A549 (cell line): ENCODE measurements around the gene PRKAR1A. TPM values are rescaled to one million over a fixed set of nuclear protein-coding genes. Genes with fewer than 3 reads are reported as not detected.

ENCODE experiments used
- ATAC-seq, 2 experiments: fragments of 200-7000 bp in 1 of 2; fragments of >200 bp in 1 of 2; cut with Nextera tagmentation in 1 of 2; cut with Tn5 transposase in 1 of 2; 3 replicates each; pipeline versions ENCODE4 v1.8.0 to v1.9.1; 2018 to 2020; ENCODE audit warnings: mild to moderate bottlenecking in 1 of 2, moderate library complexity in 1 of 2
- CTCF ChIA-PET: fragments of 300-600 bp; sonication (Branson Sonifier 250); formaldehyde crosslinking; extraction: SDS; loops from one replicate; lab custom pipeline; 2021; ENCODE audit warnings: antibody characterized with exemption, inconsistent platforms; lab: Yijun Ruan, JAX
- POLR2A ChIA-PET: fragments of 350-600 bp; formaldehyde crosslinking; extraction: SDS; loops from one replicate; lab custom pipeline; 2021; ENCODE audit warnings: antibody characterized with exemption, inconsistent platforms; lab: Yijun Ruan, JAX
- DNase-seq, 2 experiments: peaks; one replicate each; pipeline versions ENCODE4 v3.0.0 to v3.0.0-alpha.2; 2011 to 2016; ENCODE audit warnings: low read depth in 1 of 2, low spot score in 1 of 2
- FAIRE-seq: peaks from 2 replicates; lab custom pipeline; 2011; peaks lifted over from hg19 to GRCh38; lab: Jason Lieb, UNC
- H3K27ac ChIP-seq, 2 experiments: fragments of >200 bp; sonication (Bioruptor Twin); formaldehyde crosslinking; 3 replicates each; pipeline ENCODE4 v1.5.1; 2016 to 2017
- H3K4me1 ChIP-seq: fragments of >200 bp; sonication (Bioruptor Twin); formaldehyde crosslinking; 3 replicates; pipeline ENCODE4 v1.6.1; 2016
- H3K4me2 ChIP-seq: fragments of >200 bp; sonication (Bioruptor Twin); formaldehyde crosslinking; 3 replicates; pipeline ENCODE4 v1.6.1; 2016
- H3K4me3 ChIP-seq: fragments of >200 bp; sonication (Bioruptor Twin); formaldehyde crosslinking; 3 replicates; pipeline ENCODE4 v1.5.1; 2016
- H3K9me3 ChIP-seq: fragments of >200 bp; sonication (Bioruptor Twin); formaldehyde crosslinking; 3 replicates; pipeline ENCODE4 v1.6.1; 2016
- CBX2 ChIP-seq: fragments of 200-600 bp; sonication (generic); IDR thresholded peaks from 2 replicates; pipeline ENCODE4 v1.6.1; 2016; ENCODE audit warnings: low read depth, mild to moderate bottlenecking, borderline replicate concordance
- CBX8 ChIP-seq: fragments of 200-600 bp; sonication (generic); IDR thresholded peaks from 2 replicates; pipeline ENCODE4 v1.6.1; 2016
- CHD2 ChIP-seq: fragments of 150-350 bp; IDR thresholded peaks from 2 replicates; pipeline ENCODE4 v1.6.1; 2014; ENCODE audit warnings: low read length; ENCODE audit not compliant: partially characterized antibody
- ELK1 ChIP-seq: fragments of 150-350 bp; IDR thresholded peaks from 2 replicates; pipeline ENCODE4 v1.6.1; 2014; ENCODE audit warnings: low read depth, mild to moderate bottlenecking, low read length
- HDAC2 ChIP-seq: fragments of 200-600 bp; sonication (generic); IDR thresholded peaks from 2 replicates; pipeline ENCODE4 v1.6.1; 2016
- HES2 ChIP-seq: fragments of >200 bp; sonication (Bioruptor Twin); formaldehyde crosslinking; IDR thresholded peaks from 2 replicates; pipeline ENCODE4 v1.6.1; 2016
- HEYL ChIP-seq: fragments of 250-450 bp; sonication (Bioruptor Pico); IDR thresholded peaks from 2 replicates; pipeline ENCODE4 v1.8.0; 2021; ENCODE audit warnings: mild to moderate bottlenecking, moderate library complexity
- JUNB ChIP-seq: fragments of >200 bp; sonication (Bioruptor Twin); formaldehyde crosslinking; IDR thresholded peaks from 2 replicates; pipeline ENCODE4 v1.6.1; 2016
- KDM1A ChIP-seq: fragments of 200-600 bp; sonication (generic); IDR thresholded peaks from 2 replicates; pipeline ENCODE4 v1.6.1; 2016; ENCODE audit warnings: low read depth, mild to moderate bottlenecking
- MAFK ChIP-seq: fragments of 450-650 bp; IDR thresholded peaks from 2 replicates; pipeline ENCODE4 v1.6.1; 2014; ENCODE audit not compliant: partially characterized antibody
- MYC ChIP-seq: IDR thresholded peaks from 2 replicates; pipeline ENCODE4 v1.6.1; 2012; ENCODE audit warnings: mild to moderate bottlenecking, inconsistent platforms, low read length, improper control_type of control experiment, borderline replicate concordance
- NPAS2 ChIP-seq: fragments of 250-450 bp; sonication (Bioruptor Pico); IDR thresholded peaks from 2 replicates; pipeline ENCODE4 v1.8.0; 2022; ENCODE audit warnings: mild to moderate bottlenecking, moderate library complexity, borderline replicate concordance
- NR3C1 ChIP-seq: fragments of >200 bp; sonication (Bioruptor Twin); formaldehyde crosslinking; IDR thresholded peaks from 3 replicates; pipeline ENCODE4 v1.6.1; 2017
- POLR2A ChIP-seq: IDR thresholded peaks from 2 replicates; pipeline ENCODE4 v1.6.1; 2012; ENCODE audit warnings: mild to moderate bottlenecking, low read length
- POLR2AphosphoS2 ChIP-seq: conservative IDR thresholded peaks from 2 replicates; pipeline ENCODE4 v1.6.1; 2012; ENCODE audit warnings: low read length, improper control_type of control experiment, inconsistent platforms
- REST ChIP-seq: fragments of 200-600 bp; sonication (generic); IDR thresholded peaks from 2 replicates; pipeline ENCODE4 v1.6.1; 2016; ENCODE audit warnings: antibody characterized with exemption, mild to moderate bottlenecking, moderate library complexity
- USF2 ChIP-seq: fragments of 450-650 bp; IDR thresholded peaks from 2 replicates; pipeline ENCODE4 v1.6.1; 2014; ENCODE audit warnings: antibody characterized with exemption
- ZSCAN20 ChIP-seq: fragments of 250-450 bp; sonication (Bioruptor Pico); IDR thresholded peaks from 2 replicates; pipeline ENCODE4 v1.8.0; 2022; ENCODE audit warnings: mild to moderate bottlenecking, moderate library complexity
- WGBS: methylation state at CpG from one replicate; pipeline ENCODE4 v1.1.6; 2017; ENCODE audit errors: missing lambda C conversion rate; 5-methylcytosine and 5-hydroxymethylcytosine counted together
- polyA plus RNA-seq, 4 experiments: library from polyadenylated mRNA; depleted of rRNA in 3 of 4; stranded (reverse); fragments of >200 nt; fragmentation: RNase III in 1 of 4; extraction: RNeasy Plus Mini Kit Qiagen cat#74134 plus additional on column Dnase treatment in 1 of 4; gene quantifications; 2 replicates in 3 of 4; 3 replicates in 1 of 4; pipeline ENCODE4 v1.2.3, GENCODE V29; 2011 to 2017

Gene PRKAR1A
- polyA plus RNA-seq, 2 of the 4 experiments (the other 2 are of a cell fraction), result 239 to 370 TPM

GRCh38 chr17:68544111-68544915 lies 32.1 kb downstream of the PRKAR1A start:
- Histone ChIP-seq H3K4me1 (peaks cover 13% of the 10 kb centered on the region; the same call in 2 of the 3 replicates), H3K4me2 (no peak overlapping the region), H3K27ac (no peak overlapping the region), H3K4me3 (no peak overlapping the region), H3K9me3 (no peaks in the 10 kb centered on the region)
- TF ChIP-seq HES2, result no peak
- TF ChIP-seq CBX2, result no peak
- TF ChIP-seq MAFK, result no peak
- no peak for TF ChIP-seq POLR2A
- TF ChIP-seq CBX8, result no peak
- TF ChIP-seq NR3C1, result no peak
- no peak for TF ChIP-seq KDM1A
- TF ChIP-seq JUNB, result no peak
- no peak for TF ChIP-seq CHD2
- TF ChIP-seq ZSCAN20, result no peak
- no peak for TF ChIP-seq REST
- no peak for TF ChIP-seq HEYL (CRISPR knock-in tag)
- no peak for TF ChIP-seq HDAC2
- no peak for TF ChIP-seq USF2
- TF ChIP-seq ELK1, result no peak
- no peak for TF ChIP-seq NPAS2 (CRISPR knock-in tag)
- TF ChIP-seq MYC, result no peak
- no peak for TF ChIP-seq POLR2AphosphoS2
- ChIA-PET CTCF (interaction anchor here (1.3 kb wide), 1 partner anchor 85 kb away, joined by 3 read pairs; no protein-coding TSS in a partner anchor), POLR2A (no interaction called here)
- ATAC-seq (no peak), DNase-seq (no peak), FAIRE-seq (no peak)
- 83% methylated on average over 12 of the region's 12 CpGs for WGBS

GRCh38 chr17:68556551-68556950 lies 44.3 kb downstream of the PRKAR1A start:
- no peak overlapping the region for H3K27ac ChIP-seq
- H3K4me2 ChIP-seq, result no peak overlapping the region
- no peak for TF ChIP-seq KDM1A
- TF ChIP-seq, all 56 proteins: peak for 0
- WGBS, result 79% methylated on average over 4 of the region's 4 CpGs
- Histone ChIP-seq H3K9me3 (no peaks in the 10 kb centered on the region), H3K4me1 (no peaks in the 10 kb centered on the region), H3K4me3 (no peak overlapping the region)
- ChIA-PET POLR2A (no interaction called here), CTCF (interaction anchor here (1.2 to 1.3 kb wide), 2 partner anchors 13 to 58 kb away, joined by 3 read pairs; no protein-coding TSS in a partner anchor)
- ATAC-seq, result no peak
- no peak for DNase-seq
- FAIRE-seq, result no peak
